Posterior cingulate gyrus (tissue), 11 donors: ENCODE results near the gene BTBD9.

Source experiments
- DNase-seq, 10 donors: peaks; one replicate each; pipeline versions ENCODE4 v3.0.0 to v3.0.0-alpha.2; 2020 to 2021; ENCODE audit warnings: mixed read lengths in 3 of 10
- intact Hi-C: fragments of 100-400 bp; cut with DNase I; formaldehyde crosslinking; loops from one replicate; pipeline ENCODE4 v1.15.1; 2023

Gene BTBD9

GRCh38 chr6:38514399-38514798 lies 125.3 kb downstream of the BTBD9 start:
- intact Hi-C loops, result no loop called here
- DNase-seq, result no peak

DNA sequence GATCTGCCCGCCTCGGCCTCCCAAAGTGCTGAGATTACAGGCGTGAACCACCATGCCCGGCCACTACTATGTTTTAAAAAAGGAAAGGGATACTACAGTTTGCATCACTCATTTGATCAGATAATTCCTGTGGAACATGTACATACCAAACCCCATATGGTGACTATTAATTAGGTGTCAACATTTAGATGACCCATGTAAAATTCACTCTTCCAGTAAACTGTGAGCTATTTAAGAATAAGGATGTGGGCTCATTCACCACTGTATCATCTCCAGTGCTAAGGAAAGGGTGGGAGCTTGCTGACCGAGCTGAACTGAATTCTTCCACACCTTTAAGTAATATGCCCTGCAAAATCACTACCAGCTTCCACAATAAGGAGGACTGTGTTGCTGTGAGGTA lies 127.5 kb downstream of the BTBD9 start:
- no peak for DNase-seq
- intact Hi-C loops, result no loop called here

- intact Hi-C loops, result no loop called here
- no peak for DNase-seq
Measured at GRCh38 chr6:38510205-38510604, 129.5 kb downstream of the BTBD9 start.

DNA sequence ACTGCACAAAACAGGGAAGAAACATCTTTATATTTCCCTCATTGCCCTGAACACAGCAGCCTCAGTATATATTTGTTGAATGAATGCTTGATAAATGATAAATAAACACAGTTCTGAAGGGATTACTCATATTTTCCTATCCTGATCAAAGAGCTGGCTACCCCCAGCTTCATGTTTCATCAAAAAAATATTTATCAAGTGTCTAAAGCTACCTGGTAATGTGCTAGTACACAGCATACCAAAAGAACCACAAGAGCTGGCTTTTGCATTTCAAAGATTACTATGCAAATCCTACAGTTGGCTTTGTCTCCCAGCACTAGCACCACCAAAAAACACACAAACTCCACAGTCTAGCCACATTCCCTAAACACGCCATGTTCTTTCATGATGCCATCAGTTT lies 130.0 kb downstream of the BTBD9 start:
- DNase-seq, result no peak
- intact Hi-C loops, result no loop called here

DNA sequence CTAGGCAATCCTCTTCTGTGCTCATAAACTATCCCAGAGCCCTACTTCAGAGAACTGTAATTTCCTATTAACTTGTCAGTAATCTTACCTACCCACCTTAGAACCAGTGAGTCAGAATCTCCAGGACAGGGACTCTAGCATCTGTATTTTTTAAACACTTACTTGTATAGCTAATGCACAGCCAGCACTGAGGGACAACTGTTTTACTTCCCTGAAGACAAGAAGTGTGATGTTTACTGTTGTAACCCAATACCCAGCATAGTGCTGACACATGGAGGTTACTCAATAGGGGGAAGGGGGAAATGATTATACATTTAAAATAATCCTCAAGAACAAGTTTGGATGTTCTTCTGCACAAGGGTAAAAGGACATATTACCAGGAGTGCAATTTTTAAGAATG lies 130.8 kb downstream of the BTBD9 start:
- intact Hi-C loops, result no loop called here
- no peak for DNase-seq

DNA sequence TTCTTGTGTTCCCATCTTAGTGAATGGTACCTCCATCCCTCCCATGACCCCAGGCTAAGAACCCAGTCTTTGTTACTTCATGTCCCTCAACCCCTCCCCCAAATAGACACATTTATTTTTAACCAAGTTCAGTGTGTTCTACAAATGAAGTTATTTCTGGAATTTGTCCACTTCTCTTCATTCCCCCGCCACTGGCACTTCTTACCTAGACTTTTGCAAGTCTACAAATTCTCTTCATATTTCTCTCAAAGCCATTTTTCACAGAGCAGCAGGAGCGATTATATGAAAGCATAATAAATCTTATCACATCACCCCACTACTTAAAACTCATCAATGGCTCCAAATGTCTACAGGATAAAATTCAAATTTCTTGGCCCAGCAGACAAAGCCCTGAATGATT lies 131.4 kb downstream of the BTBD9 start:
- intact Hi-C loops, result no loop called here

DNA sequence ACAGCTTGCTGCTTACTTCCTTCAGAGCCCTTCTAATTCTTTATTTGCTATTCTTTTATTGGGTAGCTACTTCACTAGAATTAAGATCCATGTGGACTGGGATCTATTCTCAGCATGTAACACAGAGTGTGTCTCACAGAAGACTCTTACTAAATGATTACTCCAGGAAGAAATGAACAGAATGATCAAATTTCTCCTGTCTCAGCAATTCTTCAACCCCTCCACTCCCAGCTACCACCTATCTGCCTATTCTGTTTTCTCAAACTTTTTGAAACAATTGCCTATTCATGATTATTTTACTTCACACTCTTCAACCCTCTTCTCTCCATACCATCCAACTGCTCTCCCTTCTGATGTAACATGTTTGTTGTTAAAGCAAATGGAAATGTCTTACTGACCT lies 132.6 kb downstream of the BTBD9 start:
- DNase-seq, result no peak
- intact Hi-C loops, result no loop called here

More for the DNA sequence above, 131.4 kb downstream of the BTBD9 start:
- no peak for DNase-seq

- intact Hi-C loops, result no loop called here
Measured at GRCh38 chr6:38505826-38506225, 133.9 kb downstream of the BTBD9 start.

GRCh38 chr6:38504996-38505395 lies 134.7 kb downstream of the BTBD9 start:
- intact Hi-C loops, result no loop called here
- DNase-seq, result no peak

More at GRCh38 chr6:38505826-38506225, 133.9 kb downstream of the BTBD9 start:
- no peak for DNase-seq

GRCh38 chr6:38503960-38504682 lies 135.6 kb downstream of the BTBD9 start:
- intact Hi-C loops, result no loop called here
- DNase-seq, result no peak

DNA sequence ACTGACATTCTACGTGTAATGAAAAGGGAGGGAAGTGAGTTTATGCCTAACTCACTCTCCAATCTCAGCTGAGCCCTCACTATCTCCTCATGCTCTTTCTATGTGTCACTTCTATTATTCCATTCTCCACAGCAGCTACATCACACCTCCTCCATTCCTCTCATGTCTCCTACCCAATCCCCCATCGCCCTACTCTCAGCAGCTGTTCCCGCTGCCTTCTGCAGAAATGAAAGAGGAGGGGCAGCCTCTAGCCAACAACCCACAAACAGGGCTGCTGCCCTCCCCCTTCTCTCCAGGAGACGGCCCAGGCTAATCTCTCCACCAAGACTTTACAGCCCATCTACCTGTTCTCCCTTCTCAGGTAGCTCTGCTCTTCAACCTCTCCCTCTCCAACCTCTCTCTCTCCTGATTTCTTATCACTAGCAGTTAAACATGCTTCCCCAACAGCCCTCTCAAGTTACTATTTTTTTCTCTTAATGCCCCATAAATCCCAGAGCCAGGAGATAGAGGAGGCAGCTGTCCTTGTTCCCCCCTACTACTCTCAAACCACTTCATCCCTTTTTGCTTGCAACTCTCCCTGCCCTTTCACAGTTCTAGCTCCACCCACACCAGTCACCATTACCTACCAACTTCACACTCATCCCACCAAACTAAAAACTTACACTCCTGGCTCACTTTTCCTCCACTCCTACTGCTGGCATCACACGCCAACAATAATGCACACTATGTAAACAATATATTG lies 136.5 kb downstream of the BTBD9 start:
- DNase-seq, result peak in 2 of 10 donors; percentile 30 to 73
- intact Hi-C loops, result no loop called here

- intact Hi-C loops, result no loop called here
- no peak for DNase-seq
Measured at GRCh38 chr6:38502423-38502822, 137.3 kb downstream of the BTBD9 start.

DNA sequence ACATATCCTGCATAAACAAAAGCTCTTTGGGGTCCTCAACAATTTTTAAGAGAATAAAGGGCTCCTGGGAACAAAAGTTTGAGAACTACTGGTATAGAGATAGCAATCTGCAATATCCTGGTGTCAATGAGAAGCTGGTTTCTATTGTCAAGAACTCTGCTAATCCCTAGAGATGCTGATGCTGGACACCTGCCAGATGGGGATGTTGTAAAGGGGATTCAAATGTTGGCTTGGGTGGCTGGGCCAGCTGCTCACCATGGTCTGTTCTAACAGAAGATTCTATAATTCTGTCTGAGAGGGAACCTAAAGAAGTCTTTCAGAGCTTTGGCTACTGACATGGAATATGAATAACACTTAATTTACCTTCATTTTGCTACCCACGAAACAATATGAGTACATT lies 137.8 kb downstream of the BTBD9 start:
- DNase-seq, result no peak
- intact Hi-C loops, result no loop called here

DNA sequence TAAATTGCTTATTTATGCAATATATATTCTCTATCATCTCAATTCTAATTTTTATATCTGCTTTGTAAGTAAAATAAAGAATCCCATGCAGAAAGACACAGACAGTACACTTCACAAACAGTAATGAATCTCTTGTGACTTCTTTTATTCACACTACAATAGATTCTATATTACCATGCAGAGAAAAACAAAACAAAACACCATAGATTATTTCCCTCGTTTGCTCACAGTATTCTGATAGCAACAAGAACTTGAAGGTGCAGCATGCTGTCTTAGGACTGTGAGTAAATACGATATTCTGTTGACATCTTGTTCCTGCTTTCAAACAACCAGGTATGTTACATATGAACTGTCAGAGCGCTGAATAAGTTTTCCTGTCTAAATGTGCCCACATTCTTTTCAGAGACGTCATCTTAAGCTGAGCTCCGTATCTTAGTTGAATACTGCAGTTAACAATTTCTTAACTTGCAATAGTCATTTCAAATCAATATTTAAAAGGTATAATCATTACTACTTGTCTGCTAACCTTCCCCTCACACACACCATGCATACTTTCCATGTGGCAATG lies 140.1 kb downstream of the BTBD9 start:
- DNase-seq, result no peak
- intact Hi-C loops, result loop anchor here (5.0 kb wide), 1 partner anchor 68 kb away; no protein-coding TSS in a partner anchor

DNA sequence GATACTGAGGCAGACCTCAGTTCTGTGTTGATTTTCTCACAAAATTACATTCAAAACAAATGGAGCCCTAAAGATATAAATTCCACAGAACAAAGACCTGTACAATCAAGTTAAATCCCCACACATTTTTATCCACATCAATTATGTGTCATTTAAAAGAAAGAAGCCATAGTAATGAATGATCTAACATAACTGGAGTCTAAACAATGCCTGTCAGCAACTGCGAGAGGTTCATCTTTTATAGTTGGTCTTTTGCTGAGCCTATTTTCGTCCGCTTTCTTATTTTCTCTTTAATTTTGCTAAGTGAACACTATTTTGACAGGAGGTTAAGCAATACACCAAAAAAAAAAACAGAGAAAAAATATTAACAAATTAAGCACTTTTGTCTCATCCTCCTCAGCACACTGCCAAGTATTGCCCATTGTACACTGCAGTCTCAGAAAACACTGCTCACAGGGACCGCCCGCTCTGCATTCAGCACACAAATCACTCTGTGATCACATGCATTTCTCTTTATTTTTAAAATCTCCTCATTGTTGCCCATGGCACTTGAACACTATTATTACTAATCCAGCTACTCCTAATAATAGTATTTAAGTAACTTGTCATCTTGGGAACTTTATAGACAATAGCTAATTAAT lies 140.8 kb downstream of the BTBD9 start:
- intact Hi-C loops, result loop anchor here (5.0 kb wide), 1 partner anchor 68 kb away; no protein-coding TSS in a partner anchor
- peak in 3 of 10 donors; percentile 17 to 64 (median 52) for DNase-seq

- intact Hi-C loops, result loop anchor here (5.0 kb wide), 1 partner anchor 69 kb away; no protein-coding TSS in a partner anchor
- no peak for DNase-seq
Measured at GRCh38 chr6:38498085-38498484, 141.6 kb downstream of the BTBD9 start.

- no peak for DNase-seq
- intact Hi-C loops, result loop anchor here (5.0 kb wide), 1 partner anchor 70 kb away; no protein-coding TSS in a partner anchor
Measured at GRCh38 chr6:38497546-38497945, 142.2 kb downstream of the BTBD9 start.

- intact Hi-C loops, result loop anchor here (5.0 kb wide), 1 partner anchor 71 kb away; no protein-coding TSS in a partner anchor
- peak in 4 of 10 donors; percentile 11 to 80 (median 28) for DNase-seq
Measured at GRCh38 chr6:38495922-38496635, 143.7 kb downstream of the BTBD9 start.

- intact Hi-C loops, result loop anchor here (5.0 kb wide), 1 partner anchor 72 kb away; no protein-coding TSS in a partner anchor
- no peak for DNase-seq
Measured at GRCh38 chr6:38495518-38495917, 144.2 kb downstream of the BTBD9 start.
